GM18907 (cell line): Measurements from ENCODE around the gene SOD3.

ENCODE experiments used
- ATAC-seq: cut with Tn5 transposase; IDR thresholded peaks from one replicate; pipeline ENCODE4 v1.9.1; 2021; ENCODE audit warnings: mild to moderate bottlenecking, moderate library complexity; ENCODE audit not compliant: unreplicated experiment

SOD3 gene, protein sequence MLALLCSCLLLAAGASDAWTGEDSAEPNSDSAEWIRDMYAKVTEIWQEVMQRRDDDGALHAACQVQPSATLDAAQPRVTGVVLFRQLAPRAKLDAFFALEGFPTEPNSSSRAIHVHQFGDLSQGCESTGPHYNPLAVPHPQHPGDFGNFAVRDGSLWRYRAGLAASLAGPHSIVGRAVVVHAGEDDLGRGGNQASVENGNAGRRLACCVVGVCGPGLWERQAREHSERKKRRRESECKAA

DNA sequence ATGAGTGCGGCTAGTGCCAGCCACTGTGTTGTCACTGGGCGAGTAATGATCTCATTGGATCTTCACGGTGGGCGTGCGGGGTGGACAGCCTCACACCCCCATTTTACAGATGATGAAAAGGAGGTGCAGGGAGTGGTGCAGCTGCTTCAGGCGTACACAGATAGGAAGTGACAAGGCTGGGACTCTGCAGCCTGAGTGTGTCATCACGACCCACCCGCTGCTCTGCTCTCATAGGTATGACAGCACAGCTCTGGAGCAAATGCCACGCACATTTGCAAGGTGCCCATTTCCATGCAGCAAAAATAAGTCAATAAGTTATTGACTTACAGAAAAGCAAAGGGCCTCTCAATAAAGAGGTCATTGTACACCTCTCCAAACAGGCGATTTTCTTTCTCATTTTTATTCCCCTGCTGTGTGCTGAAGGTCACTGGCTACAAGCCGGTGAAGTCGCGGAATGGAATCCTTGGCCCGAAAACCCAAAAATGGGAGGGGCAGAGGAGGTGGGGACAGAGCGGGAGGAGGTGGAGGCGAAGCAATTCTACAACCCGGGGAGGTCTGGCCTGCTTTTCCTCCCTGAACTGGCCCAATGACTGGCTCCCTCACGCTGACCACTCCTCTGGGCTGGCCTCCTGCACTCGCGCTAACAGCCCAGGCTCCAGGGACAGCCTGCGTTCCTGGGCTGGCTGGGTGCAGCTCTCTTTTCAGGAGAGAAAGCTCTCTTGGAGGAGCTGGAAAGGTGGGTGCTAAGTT, at the start of gene SOD3:
TSS of gene SOD3 (plus strand) at position 658 of the 750 bp plus-strand sequence. CDS start 3,949 bp downstream, outside the sequence.
- ATAC-seq: no peak

DNA sequence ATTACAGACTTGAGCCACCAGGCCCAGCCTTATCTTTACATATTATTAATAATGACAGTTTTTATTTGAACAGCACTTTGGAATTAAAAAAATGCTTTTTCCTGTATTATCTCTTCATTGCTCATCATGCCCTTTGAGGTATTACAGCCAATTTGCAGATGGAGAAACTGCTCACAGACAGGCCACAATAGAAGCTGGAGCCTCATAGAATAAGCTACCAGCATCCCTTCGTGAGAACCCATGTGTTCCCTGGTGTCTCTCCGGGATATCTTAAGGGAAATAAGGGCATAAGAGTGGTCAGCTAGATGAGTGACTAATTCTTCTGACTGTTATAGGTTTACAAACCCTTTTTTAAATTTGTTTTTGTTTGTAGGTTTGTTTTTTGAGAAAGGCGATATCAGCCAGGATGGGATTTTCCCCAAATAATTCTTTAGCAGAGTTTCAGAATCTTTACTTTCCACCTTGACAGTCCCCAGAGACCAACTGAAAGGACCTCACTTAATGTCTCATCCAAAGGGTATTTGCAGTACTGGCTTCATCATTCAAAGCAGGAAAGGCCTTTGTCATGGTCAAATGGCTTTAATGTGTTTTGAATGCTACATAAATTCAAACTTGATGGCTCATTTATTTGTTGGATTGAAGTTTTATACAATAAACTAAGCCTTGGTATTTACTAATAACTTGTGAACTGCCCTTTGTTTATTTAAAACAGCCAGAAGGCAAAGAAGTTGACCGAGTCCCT, 48.0 kb upstream of the SOD3 start:
- ATAC-seq: no peak

DNA sequence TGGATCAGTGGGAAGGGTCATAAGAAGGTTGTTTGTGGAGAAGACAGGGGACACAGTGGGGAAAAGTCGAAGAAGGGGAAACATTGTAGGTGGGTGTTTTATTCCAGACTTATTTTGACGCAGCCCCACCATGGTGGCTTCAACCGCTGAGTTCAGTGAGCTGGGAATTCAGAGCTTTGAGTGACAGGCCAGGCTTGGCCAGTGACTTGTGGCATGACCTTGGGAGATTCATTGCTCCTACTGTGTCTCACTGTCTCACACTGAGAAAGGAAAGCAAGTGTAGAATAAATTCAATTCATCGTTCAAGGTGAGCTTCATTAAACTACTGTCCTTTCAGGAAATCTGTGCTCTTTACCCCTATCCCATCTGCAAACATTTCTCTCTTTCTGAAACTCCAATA, 47.4 kb upstream of the SOD3 start:
- no peak for ATAC-seq

DNA sequence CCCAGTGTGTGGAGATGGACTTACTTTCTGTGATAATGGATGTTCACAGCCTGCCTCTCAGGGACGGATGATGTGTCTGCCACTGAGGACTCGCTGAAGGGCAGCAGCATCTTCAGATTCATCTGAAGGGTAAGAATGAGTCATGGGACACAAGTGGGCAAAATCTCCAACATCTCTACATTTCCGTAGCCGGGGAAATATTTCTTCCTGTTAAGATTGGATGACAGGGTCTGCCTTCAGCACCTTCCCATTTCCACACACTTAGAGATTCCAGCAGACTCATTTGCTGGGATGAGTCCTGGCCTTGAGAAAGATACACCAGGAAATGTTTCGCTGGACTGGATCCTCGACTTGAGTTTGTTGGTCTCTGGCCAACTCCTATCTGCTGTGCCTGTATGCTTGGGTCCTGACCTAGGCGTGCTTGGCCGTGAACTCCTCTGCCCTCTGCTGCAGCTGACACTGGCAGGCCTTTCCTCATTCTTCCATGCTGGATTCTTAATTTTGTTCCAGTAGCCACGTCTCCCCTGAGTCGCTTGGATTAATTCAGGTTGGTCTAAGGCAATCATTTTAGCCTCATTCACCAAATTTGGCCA, 46.5 kb upstream of the SOD3 start:
- no peak for ATAC-seq

DNA sequence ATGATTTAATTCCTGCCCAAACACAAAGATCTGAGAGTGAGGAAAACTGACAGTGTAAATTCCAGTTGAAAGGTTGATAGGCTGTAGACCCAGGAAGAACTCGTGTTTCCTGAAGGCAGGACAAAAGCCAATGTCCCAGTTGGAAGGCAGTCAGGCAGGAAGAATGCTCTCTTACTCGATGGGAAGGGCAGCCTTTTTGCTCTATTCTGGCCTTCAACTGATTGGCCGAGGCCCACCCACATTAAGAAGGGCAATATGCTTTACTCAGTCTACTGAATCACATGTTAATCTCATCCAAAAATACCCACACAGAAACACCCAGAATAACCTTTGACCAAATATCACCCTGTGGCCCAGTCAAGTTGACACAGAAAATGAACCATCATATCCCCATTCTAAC, 45.3 kb upstream of the SOD3 start:
- ATAC-seq: no peak

DNA sequence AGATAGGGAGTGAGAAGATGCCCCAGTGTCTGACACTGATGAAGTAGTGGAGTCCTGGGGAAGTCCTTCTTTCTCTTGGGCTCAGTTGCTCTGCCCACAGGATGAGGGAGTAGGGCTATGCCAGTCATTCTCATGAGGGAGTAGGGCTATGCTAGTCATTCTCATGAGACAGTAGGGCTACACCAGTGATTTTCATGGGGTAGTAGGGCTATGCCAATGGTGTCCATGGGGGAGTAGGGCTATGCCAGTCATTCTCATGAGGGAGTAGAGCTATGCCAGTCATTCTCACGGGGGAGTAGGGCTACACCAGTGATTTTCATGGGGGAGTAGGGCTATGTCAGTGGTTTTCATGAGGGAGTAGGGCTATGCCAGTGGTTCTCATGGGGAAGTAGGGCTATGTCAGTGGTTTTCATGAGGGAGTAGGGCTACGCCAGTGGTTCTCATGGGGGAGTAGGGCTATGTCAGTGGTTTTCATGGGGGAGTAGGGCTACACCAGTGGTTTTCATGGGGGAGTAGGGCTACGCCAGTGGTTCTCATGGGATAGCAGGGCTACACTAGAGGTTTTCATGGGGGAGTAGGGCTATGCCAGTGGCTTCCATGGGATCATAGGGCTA, 43.3 kb upstream of the SOD3 start:
- ATAC-seq: no peak

DNA sequence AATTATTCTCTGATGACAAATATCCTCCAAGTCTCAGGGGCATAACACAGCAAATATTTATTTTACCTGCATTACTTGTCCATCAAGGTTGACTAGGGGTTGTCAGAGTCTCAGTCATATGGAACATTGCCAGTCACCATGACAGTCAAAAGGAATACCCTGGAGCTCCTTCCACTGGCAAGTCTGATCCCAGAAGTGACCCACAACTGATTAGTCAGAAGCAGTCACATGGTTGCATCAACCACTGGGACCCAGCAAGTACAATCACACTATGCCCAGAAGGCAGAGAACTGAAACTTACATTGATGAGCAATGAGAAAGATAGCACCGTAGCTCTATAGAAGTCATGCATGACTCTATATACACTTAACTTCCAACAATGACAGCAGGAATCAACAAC, 41.9 kb upstream of the SOD3 start:
- ATAC-seq: peak; percentile 73

DNA sequence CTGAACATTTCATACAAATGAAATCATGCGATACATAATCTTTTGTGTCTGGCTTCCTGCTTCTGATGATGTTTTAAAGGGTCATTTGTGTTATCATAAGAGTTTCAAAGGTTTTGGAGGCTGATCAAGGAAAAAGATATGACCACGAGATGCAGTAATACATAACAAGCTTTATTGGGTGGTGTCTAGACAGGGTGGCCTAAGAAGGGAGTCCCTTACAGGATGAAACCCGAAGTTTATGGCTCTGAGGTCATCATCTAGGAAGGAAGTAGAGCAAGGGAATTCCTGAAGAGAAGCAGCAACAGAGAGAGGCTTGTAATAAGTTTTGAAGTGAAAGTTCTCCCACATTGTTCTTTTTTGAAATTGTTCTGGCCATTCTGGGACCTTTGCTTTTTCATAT, 40.8 kb upstream of the SOD3 start:
- no peak for ATAC-seq

DNA sequence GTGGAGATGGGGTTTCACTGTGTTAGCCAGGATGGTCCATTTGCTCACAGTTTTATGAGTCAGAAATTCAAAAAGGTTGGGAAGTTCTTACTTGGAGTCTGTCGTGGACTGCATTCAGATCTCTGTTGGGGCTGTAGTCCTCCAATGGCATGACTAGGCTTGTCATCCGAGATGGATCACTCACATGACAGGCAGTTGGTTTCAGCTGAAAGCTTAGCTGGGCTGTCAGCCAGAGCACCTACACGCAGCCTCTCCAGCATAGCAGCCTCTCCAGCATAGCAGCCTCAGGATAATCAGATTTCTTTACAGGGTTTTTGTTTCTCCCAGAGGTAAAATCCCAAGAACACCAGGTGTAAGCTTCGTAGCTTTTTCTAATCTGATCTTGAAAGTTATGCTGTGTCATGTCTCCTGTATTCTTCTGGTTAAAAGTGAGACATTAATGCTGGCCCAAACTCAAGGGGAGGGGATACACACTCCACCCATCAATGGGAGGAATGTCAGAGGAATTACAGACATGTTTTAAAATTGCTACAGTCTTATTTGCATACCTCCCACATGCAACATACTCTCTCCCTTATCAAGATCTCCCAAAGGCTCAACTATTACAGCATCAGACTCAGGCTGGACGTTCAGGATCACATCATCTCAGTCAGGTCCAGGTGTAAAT, 31.6 kb upstream of the SOD3 start:
- ATAC-seq: no peak

DNA sequence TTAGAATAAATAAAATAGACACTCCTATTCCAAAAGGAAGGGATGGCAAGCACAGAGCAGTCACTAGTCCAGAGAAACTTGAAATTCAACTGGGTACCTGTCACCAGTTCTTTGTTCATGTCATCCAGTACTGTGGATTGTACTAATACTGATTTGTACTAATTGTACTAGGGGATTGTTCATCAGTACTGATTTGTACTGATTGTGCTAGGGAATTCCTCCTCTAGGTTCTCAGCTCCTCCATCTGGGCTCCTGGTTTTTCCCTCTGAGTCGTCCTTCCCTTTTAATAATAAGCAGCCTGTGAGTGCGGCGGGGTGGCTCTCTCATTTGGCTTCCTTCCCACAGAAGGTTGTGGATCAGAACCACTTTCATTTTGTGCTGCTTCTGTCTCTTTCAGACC, 31.0 kb upstream of the SOD3 start:
- no peak for ATAC-seq

DNA sequence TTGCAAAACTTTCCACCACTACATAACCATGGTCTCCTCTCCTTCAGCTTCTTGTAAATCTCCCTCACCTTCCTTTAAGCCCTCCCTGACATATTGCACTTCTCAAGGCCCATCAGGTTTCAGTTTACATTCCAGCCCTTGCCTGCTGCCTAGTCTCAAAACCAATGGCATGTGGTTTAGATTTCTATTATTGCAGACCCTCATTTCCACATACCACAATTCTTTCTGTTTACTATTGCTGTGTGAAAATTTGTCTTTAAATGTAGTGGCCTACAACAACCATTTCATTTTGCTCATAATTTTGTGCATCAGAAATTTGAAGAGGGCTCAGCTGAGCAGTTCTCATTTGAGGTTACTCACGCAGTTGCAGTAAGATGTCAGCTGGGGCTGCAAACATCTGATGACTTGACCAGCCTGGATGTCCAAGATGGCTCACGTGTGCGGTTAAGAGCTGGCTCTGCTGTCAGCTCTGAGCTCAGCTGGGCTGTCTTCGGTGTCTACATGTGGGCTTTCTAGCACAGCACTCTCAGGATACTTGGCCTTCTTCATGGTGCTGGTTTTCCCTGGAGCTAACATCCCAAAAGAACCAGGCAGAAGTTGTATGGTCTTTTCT, 29.9 kb upstream of the SOD3 start:
- ATAC-seq: no peak

DNA sequence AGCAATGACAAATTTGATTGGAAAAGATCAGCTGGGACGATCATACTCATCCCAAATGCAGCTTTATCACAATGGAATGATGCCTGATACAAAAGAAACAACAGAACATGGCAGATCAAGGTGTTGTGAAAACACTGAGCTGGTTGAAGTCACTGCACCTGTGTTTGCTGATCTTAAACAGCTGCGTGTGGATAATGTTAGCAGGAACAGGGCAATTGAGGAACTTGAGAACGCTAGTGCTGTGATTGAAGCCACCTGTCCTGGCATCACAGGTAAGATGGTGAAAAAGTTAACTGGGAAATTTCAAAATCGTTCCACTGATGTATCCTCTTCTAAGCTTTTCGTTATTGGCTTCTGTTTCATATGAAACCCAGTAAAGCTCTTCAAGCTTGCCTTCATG, 27.4 kb upstream of the SOD3 start:
- no peak for ATAC-seq

DNA sequence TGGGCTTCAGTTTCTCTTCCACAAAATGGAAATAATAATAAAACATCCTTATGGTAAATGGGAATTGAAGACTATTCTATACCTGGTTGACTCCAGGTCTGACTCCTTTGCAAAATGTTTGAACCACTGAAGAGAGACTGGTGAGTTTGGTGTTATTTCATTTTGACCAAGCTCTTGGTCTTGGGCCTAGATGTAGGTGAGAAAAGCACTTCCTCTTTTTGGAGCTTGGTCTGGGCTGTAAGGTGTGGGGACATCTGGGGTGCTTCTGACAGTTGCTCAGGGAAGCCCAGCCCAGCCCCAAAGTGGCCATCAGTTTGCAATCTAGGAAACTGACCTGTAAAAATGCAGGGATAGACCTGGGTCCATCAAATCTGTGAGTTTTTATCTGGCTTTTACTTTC, 26.8 kb upstream of the SOD3 start:
- peak; percentile 78 for ATAC-seq

DNA sequence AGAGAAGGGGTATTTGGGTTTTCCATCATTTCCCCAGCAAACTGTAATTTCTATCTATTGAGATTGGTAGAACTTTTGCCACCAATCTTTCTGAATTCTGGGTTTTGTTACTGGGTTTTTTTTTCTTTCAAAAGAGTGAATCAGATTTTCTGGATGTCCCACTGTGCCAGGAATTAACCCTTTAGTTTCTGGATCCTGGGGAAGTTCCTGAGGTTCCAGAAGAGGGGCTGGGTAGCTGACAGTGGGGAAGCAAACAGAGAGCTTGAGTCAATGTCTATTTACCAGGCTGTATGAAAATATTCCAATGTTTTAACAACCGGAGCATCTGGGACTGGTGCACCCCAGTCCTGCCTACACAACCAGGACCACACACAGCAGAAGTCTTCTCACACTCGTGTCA, 25.8 kb upstream of the SOD3 start:
- no peak for ATAC-seq

DNA sequence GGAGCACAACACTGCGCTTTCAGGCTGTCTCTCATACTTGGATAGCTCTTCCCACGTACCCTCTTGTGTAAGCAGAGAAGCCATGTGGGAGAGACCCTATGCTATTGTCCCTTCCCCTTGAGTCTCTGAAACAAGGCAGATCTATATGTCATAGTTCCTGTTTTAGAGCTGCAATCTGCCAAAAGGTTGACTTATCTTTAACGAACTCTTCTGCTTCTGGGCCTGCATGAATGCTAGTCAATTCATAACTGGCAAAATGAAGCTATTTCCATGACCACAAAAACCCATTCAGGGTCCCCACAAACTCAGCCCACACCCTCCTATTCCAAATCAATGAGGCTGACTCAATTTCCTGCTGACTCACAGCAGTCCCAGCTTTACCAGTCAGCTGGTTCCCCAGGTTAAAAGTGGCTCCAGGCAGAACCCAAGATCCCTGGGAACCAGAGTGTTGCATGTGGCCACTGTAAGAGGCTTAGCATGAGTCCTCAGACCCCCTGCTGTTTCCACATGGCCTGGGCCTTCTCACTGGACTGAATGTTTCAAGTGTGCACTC, 25.3 kb upstream of the SOD3 start:
- peak; percentile 90 for ATAC-seq

DNA sequence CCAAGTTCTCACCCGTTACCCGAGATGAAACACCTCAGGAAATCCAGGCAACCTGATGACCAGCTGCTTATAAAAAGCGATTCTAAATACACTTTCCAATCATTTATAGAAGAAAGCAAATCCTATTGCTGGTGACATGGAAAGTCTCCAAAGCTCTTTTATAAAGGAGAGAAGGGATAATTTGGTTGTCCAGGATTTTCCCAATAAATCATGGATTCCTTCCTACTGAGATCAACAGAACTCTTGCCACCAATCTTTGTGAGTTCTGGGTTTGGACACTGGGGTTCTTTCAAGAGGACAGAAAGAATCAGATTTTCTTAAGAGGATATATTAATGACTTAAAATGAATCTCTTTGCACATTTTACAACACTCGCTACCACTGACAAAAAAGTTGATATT, 24.7 kb upstream of the SOD3 start:
- no peak for ATAC-seq

DNA sequence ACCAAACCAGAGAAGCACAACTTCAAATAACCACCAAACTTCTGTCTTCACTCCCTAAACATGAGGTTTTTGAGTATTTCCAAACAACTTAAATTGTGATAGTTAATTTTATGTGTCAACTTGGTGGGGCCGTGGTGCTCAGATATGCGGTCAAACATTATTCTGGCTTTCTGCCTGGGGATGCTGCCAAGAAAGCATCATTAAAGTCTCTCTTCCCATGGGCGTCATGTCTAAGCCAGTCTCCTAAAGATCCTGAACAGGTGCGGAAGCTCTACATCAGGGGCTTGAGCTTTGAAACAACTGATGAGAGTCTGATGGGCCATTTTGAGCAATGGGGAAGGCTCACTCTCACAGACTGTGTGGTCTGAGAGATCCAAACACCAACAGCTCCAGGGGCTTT, 24.1 kb upstream of the SOD3 start:
- ATAC-seq: no peak

DNA sequence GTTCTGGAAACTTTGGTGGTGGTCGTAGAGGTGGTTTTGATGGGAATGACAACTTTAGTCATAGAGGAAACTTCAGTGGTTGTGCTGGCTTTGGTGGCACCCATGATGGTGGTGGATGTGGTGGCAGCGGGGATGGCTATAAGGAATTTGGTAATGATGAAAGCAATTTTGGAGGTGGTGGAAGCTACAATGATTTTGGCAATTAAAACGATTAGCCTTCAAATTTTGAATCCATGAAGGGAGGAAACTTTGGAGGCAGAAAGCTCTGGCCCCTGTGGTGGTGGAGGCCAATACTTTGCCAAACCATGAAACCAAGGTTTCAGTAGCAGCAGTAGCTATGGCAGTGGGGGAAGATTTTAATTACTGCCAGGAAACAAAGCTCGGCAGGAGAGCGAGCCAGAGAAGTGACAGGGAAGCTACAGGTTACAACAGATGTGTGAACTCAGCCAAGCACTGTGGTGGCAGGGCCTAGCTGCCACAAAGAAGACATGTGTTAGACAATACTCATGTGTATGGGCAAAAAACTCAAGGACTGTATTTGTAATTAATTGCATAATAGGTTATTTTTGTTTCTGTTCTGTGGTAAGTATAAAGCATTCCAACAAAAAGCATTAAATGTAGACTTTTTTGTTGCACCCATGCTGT, 23.2 kb upstream of the SOD3 start:
- no peak for ATAC-seq

DNA sequence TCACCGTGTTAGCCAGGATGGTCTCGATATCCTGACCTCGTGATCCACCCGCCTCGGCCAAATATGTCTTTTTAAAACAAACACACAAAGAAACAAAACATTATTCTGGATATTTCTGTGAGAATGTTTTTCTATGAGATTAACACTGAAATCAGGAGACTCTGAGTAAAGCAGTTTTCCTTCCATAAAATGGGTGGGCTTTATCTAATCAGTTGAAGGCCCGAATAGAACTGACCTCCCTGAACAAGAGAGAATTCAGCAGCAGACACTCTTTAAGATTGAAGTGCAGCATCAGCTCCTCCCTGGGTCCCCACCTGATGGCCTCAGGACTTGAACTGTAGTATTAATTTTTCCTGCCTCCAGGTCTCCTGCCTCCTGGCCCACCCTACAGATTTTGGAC, 22.4 kb upstream of the SOD3 start:
- no peak for ATAC-seq
